SU-DHL-6 (cell line): ENCODE measurements around the gene ITGB5.

Experiments
- H2AFZ ChIP-seq: fragments of 200-600 bp; sonication (generic); 2 replicates; pipeline ENCODE4 v1.6.1; 2014; ENCODE audit warnings: low read depth, mild to moderate bottlenecking, moderate library complexity, mixed read lengths, antibody characterized with exemption, low read length; ENCODE audit not compliant: severe bottlenecking
- H3F3A ChIP-seq: fragments of 200-600 bp; shearing (Covaris generic); 2 replicates; pipeline ENCODE4 v1.6.0; 2016; ENCODE audit warnings: antibody characterized with exemption, mild to moderate bottlenecking; ENCODE audit not compliant: insufficient read depth
- H3K27ac ChIP-seq: fragments of 200-600 bp; sonication (generic); 2 replicates; pipeline ENCODE4 v1.5.1; 2016; ENCODE audit warnings: low read depth, mild to moderate bottlenecking, low read length, moderate library complexity, mixed read lengths
- H3K27me3 ChIP-seq: fragments of 200-600 bp; sonication (generic), shearing (Covaris generic); 2 replicates; pipeline ENCODE4 v1.6.0; 2014; ENCODE audit warnings: mild to moderate bottlenecking, low read length
- H3K36me3 ChIP-seq: fragments of 200-600 bp; sonication (generic); 2 replicates; pipeline ENCODE4 v1.6.1; 2014; ENCODE audit warnings: mild to moderate bottlenecking, low read length, mixed read lengths
- H3K4me2 ChIP-seq: fragments of 300-600, 200-600 bp; shearing (Covaris generic), sonication (generic); 2 replicates; pipeline ENCODE4 v1.6.0; 2014; ENCODE audit warnings: low read length, low read depth, mild to moderate bottlenecking; ENCODE audit not compliant: poor library complexity, severe bottlenecking
- H3K4me3 ChIP-seq: fragments of 200-600 bp; sonication (generic); 2 replicates; pipeline ENCODE4 v1.5.1; 2014; ENCODE audit warnings: antibody characterized with exemption, low read length, mild to moderate bottlenecking, mixed read lengths; ENCODE audit not compliant: insufficient read depth, poor library complexity, severe bottlenecking
- H3K79me2 ChIP-seq: fragments of 200-600 bp; sonication (generic); 2 replicates; pipeline ENCODE4 v1.6.1; 2014; ENCODE audit warnings: mild to moderate bottlenecking, low read length, moderate library complexity; ENCODE audit not compliant: insufficient read depth
- H3K9ac ChIP-seq: fragments of 200-600 bp; sonication (generic); 2 replicates; pipeline ENCODE4 v1.7.0; 2014; ENCODE audit warnings: mild to moderate bottlenecking, low read length
- H3K9me2 ChIP-seq: fragments of 200-600 bp; sonication (generic); replicated peaks from 2 replicates; pipeline ENCODE4 v1.6.1; 2014; ENCODE audit warnings: low read length; ENCODE audit not compliant: insufficient read depth
- H3K9me3 ChIP-seq: fragments of 200-600 bp; sonication (generic); 2 replicates; pipeline ENCODE4 v1.6.1; 2014; ENCODE audit warnings: low read length, mixed read lengths; ENCODE audit not compliant: insufficient read depth
- H4K20me1 ChIP-seq: fragments of 200-600 bp; sonication (generic); 2 replicates; pipeline ENCODE4 v1.6.1; 2014; ENCODE audit warnings: low read depth, mild to moderate bottlenecking, antibody characterized with exemption, low read length, moderate library complexity, mixed read lengths
- CTCF ChIP-seq: fragments of 200-600 bp; sonication (generic); IDR thresholded peaks from one replicate; pipeline ENCODE4 v1.5.1; 2017; ENCODE audit warnings: antibody characterized with exemption, mild to moderate bottlenecking, low read length, moderate library complexity; ENCODE audit not compliant: insufficient read depth, poor library complexity, severe bottlenecking
- EZH2phosphoT487 ChIP-seq: fragments of 200-600 bp; sonication (generic), shearing (Covaris generic); conservative IDR thresholded peaks from 2 replicates; pipeline ENCODE4 v1.6.1; 2018; ENCODE audit warnings: mild to moderate bottlenecking, antibody characterized with exemption, low read length, moderate library complexity, mixed read lengths

ITGB5 gene

GRCh38 chr3:124838963-124839362, 48.2 kb downstream of the ITGB5 start:
- H3K4me2 ChIP-seq, result no peak overlapping the region
- no peaks in the 10 kb centered on the region for H3K36me3 ChIP-seq
- H2AFZ ChIP-seq, result no peak overlapping the region
- H3K27ac ChIP-seq, result no peak overlapping the region
- H3K9me3 ChIP-seq, result no peaks in the 10 kb centered on the region
- no peak overlapping the region for H3K4me3 ChIP-seq
- no peak overlapping the region for H3K9ac ChIP-seq
- H3K79me2 ChIP-seq, result no peaks in the 10 kb centered on the region
- no peaks in the 10 kb centered on the region for H3K9me2 ChIP-seq
- TF ChIP-seq EZH2phosphoT487 (no peak), CTCF (no peak)
- H3F3A ChIP-seq, result no peaks in the 10 kb centered on the region
- H3K27me3 ChIP-seq, result no peaks in the 10 kb centered on the region
- H4K20me1 ChIP-seq, result no peaks in the 10 kb centered on the region

- no peak overlapping the region for H3K9ac ChIP-seq
- no peaks in the 10 kb centered on the region for H3K36me3 ChIP-seq
- H3K4me3 ChIP-seq, result no peak overlapping the region
- H3K9me2 ChIP-seq, result no peaks in the 10 kb centered on the region
- TF ChIP-seq EZH2phosphoT487 (no peak), CTCF (no peak)
- no peaks in the 10 kb centered on the region for H3K79me2 ChIP-seq
- H3K4me2 ChIP-seq, result no peak overlapping the region
- no peaks in the 10 kb centered on the region for H4K20me1 ChIP-seq
- no peaks in the 10 kb centered on the region for H3K9me3 ChIP-seq
- no peaks in the 10 kb centered on the region for H3F3A ChIP-seq
- no peak overlapping the region for H2AFZ ChIP-seq
- no peak overlapping the region for H3K27ac ChIP-seq
- no peaks in the 10 kb centered on the region for H3K27me3 ChIP-seq
These were observed 49.4 kb downstream of the ITGB5 start for GRCh38 chr3:124837730-124838186.

- no peaks in the 10 kb centered on the region for H3K9me3 ChIP-seq
- H4K20me1 ChIP-seq, result no peaks in the 10 kb centered on the region
- H3K9me2 ChIP-seq, result no peaks in the 10 kb centered on the region
- H3K9ac ChIP-seq, result no peak overlapping the region
- no peaks in the 10 kb centered on the region for H3K27me3 ChIP-seq
- no peaks in the 10 kb centered on the region for H3F3A ChIP-seq
- no peak overlapping the region for H3K27ac ChIP-seq
- H3K4me2 ChIP-seq, result no peak overlapping the region
- no peaks in the 10 kb centered on the region for H3K36me3 ChIP-seq
- TF ChIP-seq EZH2phosphoT487 (no peak), CTCF (no peak)
- no peaks in the 10 kb centered on the region for H3K79me2 ChIP-seq
- H3K4me3 ChIP-seq, result no peak overlapping the region
- H2AFZ ChIP-seq, result no peak overlapping the region
These were observed 50.1 kb downstream of the ITGB5 start for GRCh38 chr3:124837065-124837464.

- Histone ChIP-seq H3K27me3 (no peaks in the 10 kb centered on the region), H3K79me2 (no peaks in the 10 kb centered on the region), H3K9ac (no peak overlapping the region), H3K9me2 (no peaks in the 10 kb centered on the region), H4K20me1 (no peaks in the 10 kb centered on the region), H3F3A (no peaks in the 10 kb centered on the region), H3K27ac (no peak overlapping the region), H3K4me3 (no peak overlapping the region), H3K4me2 (no peak overlapping the region), H3K9me3 (no peaks in the 10 kb centered on the region), H2AFZ (no peak overlapping the region), H3K36me3 (no peaks in the 10 kb centered on the region)
- TF ChIP-seq CTCF, result no peak
- TF ChIP-seq EZH2phosphoT487, result no peak
These were observed 50.7 kb downstream of the ITGB5 start for GRCh38 chr3:124836448-124836847.
